ENCODE measurements around the gene RNF144A. TPM values are rescaled to one million over a fixed set of nuclear protein-coding genes. Genes with fewer than 3 reads are reported as not detected.

The RNF144A gene
- total and polyA plus RNA-seq, 2 experiments from 2014 or later, result 6.3 to 24.1 TPM

DNA sequence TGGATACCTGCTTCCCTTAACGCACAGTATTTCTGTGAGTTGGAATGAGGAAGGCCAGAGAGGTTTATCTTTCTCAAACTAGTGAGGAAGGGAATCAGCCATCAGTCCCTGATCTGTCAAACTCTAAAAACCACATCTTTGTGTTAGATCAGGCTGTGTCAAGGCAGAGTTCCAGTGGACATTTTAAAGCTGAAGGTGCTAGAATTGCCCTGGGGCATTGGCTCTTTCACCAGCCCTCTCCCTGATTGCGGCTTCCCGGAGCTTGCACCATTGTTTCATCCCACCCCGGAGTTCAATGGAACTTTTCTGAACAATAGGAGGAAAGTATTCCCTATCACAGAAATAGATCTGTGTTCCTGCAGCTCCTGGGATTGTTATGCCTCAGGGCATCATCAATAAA is 110.2 kb downstream of the RNF144A start:
- H3K4me1 ChIP-seq (ENCODE audit: low read depth), result peaks cover 7% of the 10 kb centered on the region
- H3K36me3 ChIP-seq, result no peaks in the 10 kb centered on the region
- no peak overlapping the region for H3K4me3 ChIP-seq
- H3K9me3 ChIP-seq (ENCODE audit: low read depth), result no peaks in the 10 kb centered on the region
- no peaks in the 10 kb centered on the region for H3K27me3 ChIP-seq
- TF ChIP-seq, protein P1, sequence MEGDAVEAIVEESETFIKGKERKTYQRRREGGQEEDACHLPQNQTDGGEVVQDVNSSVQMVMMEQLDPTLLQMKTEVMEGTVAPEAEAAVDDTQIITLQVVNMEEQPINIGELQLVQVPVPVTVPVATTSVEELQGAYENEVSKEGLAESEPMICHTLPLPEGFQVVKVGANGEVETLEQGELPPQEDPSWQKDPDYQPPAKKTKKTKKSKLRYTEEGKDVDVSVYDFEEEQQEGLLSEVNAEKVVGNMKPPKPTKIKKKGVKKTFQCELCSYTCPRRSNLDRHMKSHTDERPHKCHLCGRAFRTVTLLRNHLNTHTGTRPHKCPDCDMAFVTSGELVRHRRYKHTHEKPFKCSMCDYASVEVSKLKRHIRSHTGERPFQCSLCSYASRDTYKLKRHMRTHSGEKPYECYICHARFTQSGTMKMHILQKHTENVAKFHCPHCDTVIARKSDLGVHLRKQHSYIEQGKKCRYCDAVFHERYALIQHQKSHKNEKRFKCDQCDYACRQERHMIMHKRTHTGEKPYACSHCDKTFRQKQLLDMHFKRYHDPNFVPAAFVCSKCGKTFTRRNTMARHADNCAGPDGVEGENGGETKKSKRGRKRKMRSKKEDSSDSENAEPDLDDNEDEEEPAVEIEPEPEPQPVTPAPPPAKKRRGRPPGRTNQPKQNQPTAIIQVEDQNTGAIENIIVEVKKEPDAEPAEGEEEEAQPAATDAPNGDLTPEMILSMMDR (IDR thresholded peaks at IDR 0.05; ENCODE audit: low read depth, low read length), result no peak
- H3K27ac ChIP-seq, result no peak overlapping the region
- DNase-seq (ENCODE audit: low read depth in 1 of 2, low spot score in 1 of 2), result no peak

DNA sequence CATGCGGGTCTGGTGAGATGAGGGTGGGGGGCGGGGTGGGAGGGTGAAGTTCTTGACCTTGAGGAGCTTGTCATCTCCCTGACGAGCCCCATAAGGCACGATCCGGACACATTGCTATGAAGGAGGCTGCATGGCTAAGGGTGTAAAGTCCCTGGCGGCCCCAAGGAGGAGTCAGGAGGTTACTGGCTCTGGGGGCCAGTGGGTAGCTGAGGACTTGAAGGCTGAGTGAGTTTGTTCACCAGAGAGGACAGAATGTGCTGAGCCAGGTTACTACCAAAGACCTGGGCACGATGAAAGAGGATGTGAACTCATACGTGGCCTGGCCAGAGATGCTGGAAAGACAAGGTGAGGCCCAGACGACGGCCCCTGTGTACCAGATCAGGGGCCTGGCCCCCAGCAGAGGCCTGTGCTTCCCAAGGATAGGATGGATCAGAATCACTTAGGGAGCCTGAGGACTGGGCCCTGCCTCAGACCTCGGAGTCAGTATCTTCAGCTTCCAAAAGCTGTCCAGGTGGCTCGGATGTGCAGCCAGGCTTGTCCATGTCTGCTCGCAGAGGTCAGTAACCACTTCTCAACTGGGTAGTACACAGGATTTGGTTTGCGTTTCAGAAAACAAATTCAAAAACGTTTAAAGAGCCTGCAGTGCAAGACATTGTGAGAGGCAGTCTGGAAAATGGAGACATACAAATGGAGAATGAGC is 110.9 kb downstream of the RNF144A start:
- DNase-seq (ENCODE audit: low read depth in 1 of 2, low spot score in 1 of 2), result no peak
- no peaks in the 10 kb centered on the region for H3K27me3 ChIP-seq
- H3K4me1 ChIP-seq (ENCODE audit: low read depth), result peaks cover 7% of the 10 kb centered on the region
- TF ChIP-seq, protein P1 (IDR thresholded peaks at IDR 0.05; ENCODE audit: low read depth, low read length), result no peak
- H3K27ac ChIP-seq, result no peak overlapping the region
- no peak overlapping the region for H3K4me3 ChIP-seq
- no peaks in the 10 kb centered on the region for H3K9me3 ChIP-seq (ENCODE audit: low read depth)
- H3K36me3 ChIP-seq, result no peaks in the 10 kb centered on the region

DNA sequence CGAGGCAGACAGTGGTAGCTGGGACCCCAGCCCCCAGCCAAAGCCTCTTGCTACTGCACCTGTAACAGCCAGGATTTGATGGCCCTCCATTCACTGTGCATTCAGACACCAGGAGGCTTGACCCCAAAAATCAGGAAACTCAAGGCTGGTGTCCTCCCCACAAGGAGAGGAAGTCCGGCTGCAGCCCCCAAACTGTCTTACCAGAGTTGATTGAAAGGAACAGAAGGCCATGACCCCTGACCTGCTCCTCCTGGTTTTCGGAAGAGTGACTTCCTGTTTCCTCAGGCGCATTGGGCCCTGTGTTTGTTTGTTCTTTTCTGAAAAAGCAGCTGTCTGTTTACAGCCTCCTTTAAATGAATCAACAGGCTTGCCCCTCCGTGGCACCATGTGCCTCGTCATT is 111.6 kb downstream of the RNF144A start:
- DNase-seq (ENCODE audit: low read depth in 1 of 2, low spot score in 1 of 2), result no peak
- Histone ChIP-seq H3K4me1 (ENCODE audit: low read depth) (peaks cover 7% of the 10 kb centered on the region), H3K9me3 (ENCODE audit: low read depth) (no peaks in the 10 kb centered on the region), H3K27me3 (no peaks in the 10 kb centered on the region), H3K4me3 (no peak overlapping the region), H3K36me3 (no peaks in the 10 kb centered on the region), H3K27ac (no peak overlapping the region)
- TF ChIP-seq, protein P1 (IDR thresholded peaks at IDR 0.05; ENCODE audit: low read depth, low read length), result no peak

DNA sequence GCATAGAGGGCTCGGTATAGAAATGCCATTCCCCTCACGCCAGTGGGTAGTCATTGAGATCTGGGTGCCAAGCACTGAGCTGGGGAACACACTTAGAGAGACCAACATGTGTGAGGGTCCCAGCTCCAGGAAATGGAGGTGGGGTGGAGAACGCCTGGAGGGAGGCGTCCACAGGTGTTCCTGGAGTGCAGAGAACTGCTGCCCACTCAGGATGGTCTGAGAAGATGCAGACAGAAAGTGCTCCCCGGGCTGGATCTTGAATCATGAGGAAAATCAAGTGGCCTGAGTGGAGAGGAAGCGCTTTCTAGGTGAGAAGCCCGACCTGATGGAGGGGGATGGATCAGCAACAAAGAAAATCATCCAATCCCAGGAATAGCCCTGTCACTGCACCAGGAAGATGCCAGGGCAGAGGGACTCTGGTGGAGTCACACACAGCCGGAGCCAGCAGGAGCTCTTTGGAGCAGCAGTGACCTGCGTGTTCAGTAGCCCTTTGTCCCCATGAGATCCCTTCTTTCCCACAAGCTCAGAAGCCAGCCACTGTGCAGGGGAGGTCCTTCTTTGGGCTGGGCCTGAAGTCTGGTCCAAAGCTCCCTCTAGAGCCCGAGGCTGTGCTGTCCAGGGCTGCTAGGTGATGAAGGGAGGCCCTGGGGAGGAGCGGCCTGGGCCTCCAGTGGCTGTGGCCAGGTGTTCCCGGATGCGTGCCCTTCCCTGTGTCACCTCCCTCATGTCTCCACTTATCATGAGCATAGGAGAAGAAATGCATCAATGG is 112.3 kb downstream of the RNF144A start:
- H3K27ac ChIP-seq, result no peak overlapping the region
- TF ChIP-seq, protein P1 (IDR thresholded peaks at IDR 0.05; ENCODE audit: low read depth, low read length), result peak; percentile 4
- no peak overlapping the region for H3K4me3 ChIP-seq
- peaks cover 7% of the 10 kb centered on the region for H3K4me1 ChIP-seq (ENCODE audit: low read depth)
- no peaks in the 10 kb centered on the region for H3K27me3 ChIP-seq
- no peak for DNase-seq (ENCODE audit: low read depth in 1 of 2, low spot score in 1 of 2)
- no peaks in the 10 kb centered on the region for H3K36me3 ChIP-seq
- no peaks in the 10 kb centered on the region for H3K9me3 ChIP-seq (ENCODE audit: low read depth)

DNA sequence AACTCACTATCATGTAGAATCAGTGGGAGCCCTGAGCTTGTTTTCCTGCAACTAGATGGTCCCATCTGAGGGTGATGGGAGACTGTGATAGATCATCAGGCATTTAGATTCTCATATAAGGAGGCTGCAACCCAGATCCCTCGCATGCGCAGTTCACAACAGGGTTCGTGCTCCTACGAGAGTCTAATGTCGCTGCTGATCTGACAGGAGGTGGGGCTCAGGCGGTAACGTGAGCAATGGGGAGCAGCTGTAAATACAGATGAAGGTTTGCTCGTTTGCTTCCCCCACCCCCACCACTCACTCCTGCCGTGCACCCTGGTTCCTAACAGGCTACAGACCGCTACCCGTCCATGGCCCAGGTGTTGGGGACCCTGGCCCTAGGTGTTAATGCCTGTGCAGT is 113.6 kb downstream of the RNF144A start:
- Histone ChIP-seq H3K27me3 (no peaks in the 10 kb centered on the region), H3K4me1 (ENCODE audit: low read depth) (peaks cover 7% of the 10 kb centered on the region), H3K27ac (no peak overlapping the region), H3K9me3 (ENCODE audit: low read depth) (no peaks in the 10 kb centered on the region), H3K36me3 (no peaks in the 10 kb centered on the region), H3K4me3 (no peak overlapping the region)
- DNase-seq (ENCODE audit: low read depth in 1 of 2, low spot score in 1 of 2), result no peak
- TF ChIP-seq, protein P1 (IDR thresholded peaks at IDR 0.05; ENCODE audit: low read depth, low read length), result no peak
